Testis (tissue), 3 donors: Measurements from ENCODE around the gene EPHB1. TPM values are rescaled to one million over a fixed set of nuclear protein-coding genes. Genes with fewer than 3 reads are reported as not detected.

ENCODE experiments used
- DNase-seq: peaks from one replicate; pipeline ENCODE4 v3.0.0-alpha.2; 2019
- H3K27ac ChIP-seq, 2 donors: fragments of 200-600 bp; sonication (generic); one replicate each; pipeline ENCODE4 v1.5.1; 2019
- H3K27me3 ChIP-seq: fragments of 200-600 bp; sonication (generic); one replicate; pipeline ENCODE4 v1.5.1; 2019
- H3K36me3 ChIP-seq: fragments of 200-600 bp; sonication (generic); one replicate; pipeline ENCODE4 v1.5.1; 2017; ENCODE audit warnings: low read depth; ENCODE audit errors: missing control alignments
- H3K4me1 ChIP-seq: fragments of 200-600 bp; sonication (generic); one replicate; pipeline ENCODE4 v1.5.1; 2019
- H3K4me3 ChIP-seq, 2 donors: fragments of 200-600 bp; sonication (generic); one replicate each; pipeline ENCODE4 v1.5.1; 2017 to 2019
- H3K9me3 ChIP-seq: fragments of 200-600 bp; sonication (generic); one replicate; pipeline ENCODE4 v1.5.1; 2017
- POLR2A ChIP-seq: fragments of 450-650 bp; IDR thresholded peaks from one replicate; pipeline ENCODE4 v1.6.1; 2017; ENCODE audit warnings: antibody characterized with exemption, mild to moderate bottlenecking, moderate library complexity
- WGBS, 2 donors: methylation state at CpG; one replicate each; pipeline ENCODE4 v1.1.5; 2018; 5-methylcytosine and 5-hydroxymethylcytosine counted together
- intact Hi-C: fragments of 100-400 bp; cut with DNase I; formaldehyde crosslinking; loops from one replicate; pipeline ENCODE4 v1.15.1; 2023; ENCODE audit warnings: low total_unique reads
- polyA plus RNA-seq: library from polyadenylated mRNA; stranded (reverse); fragments of 350-450 nt; fragmentation: Illumina TruSeq; extraction: RNeasy Lipid Tissue Mini Kit (QIAGEN cat#74804); gene quantifications from one replicate; pipeline ENCODE4 v1.2.3, GENCODE V29; 2014; ENCODE audit warnings: low read depth, low replicate concordance; ENCODE audit not compliant: insufficient read depth
- total RNA-seq, 2 donors: library from RNA; depleted of rRNA; stranded (reverse); fragments of >200 nt; gene quantifications; one replicate each; pipeline ENCODE4 v1.2.3, GENCODE V29; 2016
- TF ChIP-seq, protein P1 (sequence below), 3 experiments: fragments of 450-650 bp in 2 of 3; fragments of 200-600 bp in 1 of 3; sonication (generic) in 1 of 3; IDR thresholded peaks; one replicate each; pipeline ENCODE4 v1.5.1; 2016 to 2019; ENCODE audit warnings: antibody characterized with exemption in 3 of 3, mild to moderate bottlenecking in 2 of 3, moderate library complexity in 1 of 3

EPHB1 gene
- total and polyA plus RNA-seq, 3 donors from 2014 or later, result 20.8 to 37.1 (median 31.3) TPM

DNA sequence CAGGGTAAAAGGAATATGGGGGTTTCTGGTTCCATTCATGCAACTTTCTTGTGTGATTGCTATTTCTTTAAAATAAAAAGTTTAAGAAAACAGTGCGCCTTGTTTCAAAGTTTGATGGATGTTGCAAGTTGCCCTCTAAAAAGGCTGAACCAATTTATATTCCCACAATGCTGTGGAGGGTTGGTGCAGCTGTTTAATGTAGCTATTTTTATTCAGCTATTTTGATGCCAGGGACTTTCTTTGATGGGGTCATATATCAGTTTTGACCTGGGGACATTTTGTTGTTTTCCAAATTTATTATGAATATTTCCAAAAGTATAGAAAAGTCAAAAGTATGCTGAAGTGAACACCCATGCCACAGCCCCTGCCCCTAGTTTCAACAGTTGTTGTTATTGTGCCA is 20.5 kb downstream of the EPHB1 start:
- DNase-seq, result no peak
- no peak overlapping the region for H3K4me3 ChIP-seq
- intact Hi-C loops, result no loop called here
- no peaks in the 10 kb centered on the region for H3K4me1 ChIP-seq
- no peaks in the 10 kb centered on the region for H3K9me3 ChIP-seq
- TF ChIP-seq, protein P1, sequence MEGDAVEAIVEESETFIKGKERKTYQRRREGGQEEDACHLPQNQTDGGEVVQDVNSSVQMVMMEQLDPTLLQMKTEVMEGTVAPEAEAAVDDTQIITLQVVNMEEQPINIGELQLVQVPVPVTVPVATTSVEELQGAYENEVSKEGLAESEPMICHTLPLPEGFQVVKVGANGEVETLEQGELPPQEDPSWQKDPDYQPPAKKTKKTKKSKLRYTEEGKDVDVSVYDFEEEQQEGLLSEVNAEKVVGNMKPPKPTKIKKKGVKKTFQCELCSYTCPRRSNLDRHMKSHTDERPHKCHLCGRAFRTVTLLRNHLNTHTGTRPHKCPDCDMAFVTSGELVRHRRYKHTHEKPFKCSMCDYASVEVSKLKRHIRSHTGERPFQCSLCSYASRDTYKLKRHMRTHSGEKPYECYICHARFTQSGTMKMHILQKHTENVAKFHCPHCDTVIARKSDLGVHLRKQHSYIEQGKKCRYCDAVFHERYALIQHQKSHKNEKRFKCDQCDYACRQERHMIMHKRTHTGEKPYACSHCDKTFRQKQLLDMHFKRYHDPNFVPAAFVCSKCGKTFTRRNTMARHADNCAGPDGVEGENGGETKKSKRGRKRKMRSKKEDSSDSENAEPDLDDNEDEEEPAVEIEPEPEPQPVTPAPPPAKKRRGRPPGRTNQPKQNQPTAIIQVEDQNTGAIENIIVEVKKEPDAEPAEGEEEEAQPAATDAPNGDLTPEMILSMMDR (IDR thresholded peaks at IDR 0.05), result no peak
- TF ChIP-seq POLR2A, result no peak
- H3K27me3 ChIP-seq, result no peaks in the 10 kb centered on the region
- no peak overlapping the region for H3K27ac ChIP-seq
- 81 to 87% methylated on average over 1 of the region's 1 CpG for WGBS, 2 donors
- H3K36me3 ChIP-seq, result no peaks in the 10 kb centered on the region

DNA sequence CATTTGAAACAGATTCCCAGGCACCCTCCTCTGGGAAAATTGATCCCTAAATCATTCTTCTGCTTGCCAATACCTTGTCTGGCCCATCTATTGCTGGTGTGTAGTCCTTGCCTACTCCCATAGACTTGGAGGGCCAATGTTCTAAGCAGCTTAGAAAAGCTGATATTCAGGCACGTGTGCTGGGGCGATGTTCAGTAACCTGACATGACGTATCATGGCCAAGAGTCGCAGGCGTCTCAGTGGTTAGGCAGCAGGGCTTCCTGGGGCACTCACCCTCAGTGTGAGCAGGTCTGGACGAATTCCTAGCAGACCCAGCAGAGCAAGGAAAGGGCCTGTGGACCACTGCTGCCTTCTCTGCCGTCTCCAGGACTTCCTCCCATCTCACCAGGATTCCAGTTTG is 21.6 kb downstream of the EPHB1 start:
- Histone ChIP-seq H3K27ac (no peak overlapping the region), H3K9me3 (no peaks in the 10 kb centered on the region), H3K36me3 (no peaks in the 10 kb centered on the region), H3K4me3 (no peak overlapping the region), H3K27me3 (no peaks in the 10 kb centered on the region), H3K4me1 (no peaks in the 10 kb centered on the region)
- 87 to 90% methylated on average over 6 to 7 of the region's 7 CpGs for WGBS, 2 donors
- no peak for TF ChIP-seq POLR2A
- intact Hi-C loops, result no loop called here
- DNase-seq, result no peak

DNA sequence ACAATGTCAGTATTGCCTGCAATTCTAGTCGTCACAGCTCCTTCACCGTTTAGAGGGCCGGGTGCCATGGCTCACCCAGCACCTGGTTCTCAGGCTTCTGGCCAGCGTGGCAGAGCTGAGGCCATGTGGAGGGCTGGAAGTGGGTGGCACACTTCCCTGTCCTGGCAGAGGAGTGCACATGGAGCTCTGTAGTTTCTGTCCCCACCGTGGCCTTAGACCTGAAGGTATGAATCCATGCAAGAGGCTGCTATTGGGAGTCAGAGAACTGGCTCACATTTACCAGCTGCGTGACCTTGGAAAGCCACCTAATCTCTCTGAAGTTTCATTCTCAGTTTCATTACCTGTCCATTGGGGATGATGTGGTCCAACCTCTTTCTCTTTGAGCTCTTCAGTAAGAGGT is 22.2 kb downstream of the EPHB1 start:
- no peak overlapping the region for H3K27ac ChIP-seq
- no peak overlapping the region for H3K4me3 ChIP-seq
- H3K9me3 ChIP-seq, result no peaks in the 10 kb centered on the region
- intact Hi-C loops, result no loop called here
- no peaks in the 10 kb centered on the region for H3K4me1 ChIP-seq
- TF ChIP-seq POLR2A, result no peak
- TF ChIP-seq, protein P1 (IDR thresholded peaks at IDR 0.05), result no peak
- DNase-seq, result no peak
- no peaks in the 10 kb centered on the region for H3K27me3 ChIP-seq
- WGBS, 2 donors, result 95% methylated on average over 6 of the region's 6 CpGs
- no peaks in the 10 kb centered on the region for H3K36me3 ChIP-seq

DNA sequence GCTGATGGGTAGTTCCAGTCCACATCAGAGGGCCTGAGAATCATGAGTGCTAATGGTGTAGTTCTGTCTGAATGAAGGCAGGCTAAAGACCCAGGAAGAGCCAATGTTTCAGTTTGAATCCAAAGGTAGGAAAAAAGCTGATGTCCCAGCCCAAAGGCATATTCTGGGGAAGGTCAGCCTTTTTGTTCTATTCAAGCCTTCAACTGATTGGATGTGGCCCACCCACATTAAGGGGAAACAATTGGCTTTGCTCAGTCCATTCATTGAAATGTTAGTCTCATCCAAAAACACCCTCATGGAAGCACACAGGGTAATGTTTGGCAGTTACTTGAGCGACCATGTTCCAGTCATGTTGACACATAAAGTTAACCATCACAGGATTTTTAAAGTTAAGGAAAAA is 25.9 kb downstream of the EPHB1 start:
- intact Hi-C loops, result no loop called here
- Histone ChIP-seq H3K27me3 (no peaks in the 10 kb centered on the region), H3K36me3 (no peaks in the 10 kb centered on the region), H3K27ac (no peak overlapping the region), H3K4me1 (peaks cover 4% of the 10 kb centered on the region), H3K4me3 (no peak overlapping the region), H3K9me3 (no peaks in the 10 kb centered on the region)
- no peak for DNase-seq
- 97 to 100% methylated on average over 1 of the region's 1 CpG for WGBS, 2 donors
- TF ChIP-seq, protein P1 (IDR thresholded peaks at IDR 0.05), result no peak
- no peak for TF ChIP-seq POLR2A

DNA sequence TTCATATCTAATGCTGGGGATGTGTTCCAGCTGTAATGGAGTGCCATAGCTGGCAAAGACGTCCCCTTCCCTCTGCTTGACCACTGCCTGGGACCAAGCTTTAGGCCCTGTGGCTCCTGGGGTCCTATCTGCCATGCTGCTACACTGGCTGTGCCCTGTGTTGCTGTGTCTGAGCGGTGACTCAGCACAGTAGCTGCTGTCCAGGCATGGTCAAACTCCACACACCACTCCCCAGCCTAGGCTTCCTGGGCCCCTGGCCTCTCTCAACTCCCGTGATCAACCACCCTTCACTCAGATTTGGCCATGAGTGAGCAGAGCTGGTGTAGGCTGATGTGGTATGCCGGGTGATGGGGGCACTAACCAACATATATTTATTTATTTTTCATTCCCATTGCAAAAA is 27.0 kb downstream of the EPHB1 start:
- 85 to 87% methylated on average over 4 of the region's 4 CpGs for WGBS, 2 donors
- Histone ChIP-seq H3K9me3 (no peaks in the 10 kb centered on the region), H3K27ac (no peak overlapping the region), H3K4me1 (peaks cover 4% of the 10 kb centered on the region), H3K27me3 (no peaks in the 10 kb centered on the region), H3K4me3 (no peak overlapping the region), H3K36me3 (no peaks in the 10 kb centered on the region)
- DNase-seq, result no peak
- intact Hi-C loops, result no loop called here
- TF ChIP-seq, protein P1 (IDR thresholded peaks at IDR 0.05), result no peak
- TF ChIP-seq POLR2A, result no peak
